CD4-positive, alpha-beta T cell treated with Interleukin-17A for 4 hours (primary cell): Measurements from ENCODE around the gene LYSMD2.
A peak's percentile ranks its signal among the peaks of the same experiment; 100 is the strongest.
"Not testable (repeated sequence)": the region's sequence is repeated elsewhere in the genome, so short reads cannot be mapped to it uniquely, and the experiment has no call there.

Source experiments
- DNase-seq: peaks from one replicate; pipeline ENCODE4 v3.0.0-alpha.2; 2020; ENCODE audit warnings: mixed read lengths

Gene LYSMD2, protein sequence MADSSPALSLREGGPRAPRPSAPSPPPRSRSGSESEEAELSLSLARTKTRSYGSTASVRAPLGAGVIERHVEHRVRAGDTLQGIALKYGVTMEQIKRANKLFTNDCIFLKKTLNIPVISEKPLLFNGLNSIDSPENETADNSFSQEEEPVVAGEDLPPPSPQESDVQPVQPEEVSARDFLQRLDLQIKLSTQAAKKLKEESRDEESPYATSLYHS

GRCh38 chr15:51737522-51738305, at the start of gene LYSMD2:
LYSMD2 (minus strand) TSS chr15:51737655; CDS start chr15:51737622, 33 bp downstream.
- peak; percentile 84 for DNase-seq

GRCh38 chr15:51787130-51787529, 49.7 kb upstream of the LYSMD2 start:
- DNase-seq = not testable (repeated sequence)

- DNase-seq = no peak
Measured at GRCh38 chr15:51783967-51784366, 46.5 kb upstream of the LYSMD2 start.

GRCh38 chr15:51782357-51782896, 45.0 kb upstream of the LYSMD2 start:
- no peak for DNase-seq

GRCh38 chr15:51781506-51781905, 44.1 kb upstream of the LYSMD2 start:
- no peak for DNase-seq

- no peak for DNase-seq
Measured at GRCh38 chr15:51780636-51781035, 43.2 kb upstream of the LYSMD2 start.

- peak; percentile 76 for DNase-seq
Measured at GRCh38 chr15:51776952-51777569, 39.6 kb upstream of the LYSMD2 start.

DNA sequence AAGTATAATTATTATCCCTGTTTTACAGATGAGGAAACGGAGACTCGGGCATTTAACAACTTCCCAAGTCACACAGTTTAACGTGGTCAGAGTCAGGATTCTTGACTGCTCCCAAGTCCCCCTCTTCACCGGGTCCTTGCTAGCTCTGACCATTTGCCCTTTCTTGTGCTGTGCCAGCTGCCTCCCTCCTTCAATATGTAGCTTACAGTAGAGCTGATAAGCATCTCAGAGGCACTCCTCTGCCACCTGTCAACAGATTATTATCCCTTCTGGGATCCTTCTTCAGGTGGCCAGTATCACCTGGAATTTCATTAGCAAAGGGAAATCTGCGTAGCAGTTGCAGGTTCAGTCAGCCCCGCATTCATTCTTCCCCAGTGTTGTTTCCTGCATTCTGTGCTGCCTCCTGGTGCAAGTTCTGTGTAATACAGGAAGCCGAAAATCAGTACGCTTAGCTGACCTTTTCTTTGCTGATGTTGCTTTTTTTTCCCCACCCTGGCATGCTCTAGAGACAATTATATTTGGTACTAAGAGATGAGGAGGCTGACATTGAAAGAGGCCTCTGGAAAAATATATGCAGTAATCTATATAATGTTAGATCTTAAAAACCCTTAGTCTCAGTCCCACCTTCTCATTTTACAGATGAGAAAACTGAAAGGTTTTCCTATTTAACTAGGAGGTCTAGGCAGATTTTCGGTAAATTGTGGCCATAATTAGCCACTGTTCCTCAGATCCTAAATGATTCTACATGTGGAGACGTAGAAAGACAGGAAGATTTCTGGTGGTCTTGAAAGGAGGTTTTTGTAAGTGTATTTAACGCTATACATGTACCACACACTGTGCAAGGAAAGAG, 38.7 kb upstream of the LYSMD2 start:
- DNase-seq = peak; percentile 64

GRCh38 chr15:51774916-51775315, 37.5 kb upstream of the LYSMD2 start:
- no peak for DNase-seq

GRCh38 chr15:51771773-51772172, 34.3 kb upstream of the LYSMD2 start:
- DNase-seq = no peak

DNA sequence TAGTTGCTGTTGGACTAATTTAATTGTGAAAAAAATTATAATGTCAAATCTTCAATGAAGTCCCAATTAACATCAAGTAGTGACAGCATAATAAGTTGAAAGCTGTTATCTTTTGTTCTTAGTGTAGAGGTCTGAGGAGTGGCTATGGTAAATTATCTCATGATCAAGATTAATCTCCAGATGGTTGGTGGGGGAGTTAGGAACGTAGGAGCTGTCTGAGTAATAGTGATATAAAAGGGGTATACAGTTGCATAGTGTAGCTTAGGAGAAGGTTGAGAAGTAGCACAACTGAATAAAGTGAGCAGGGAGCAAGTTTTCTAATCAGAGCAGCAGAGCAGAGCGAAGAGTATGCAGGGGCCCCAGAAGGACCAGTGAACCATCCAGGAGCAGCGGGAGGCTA, 33.4 kb upstream of the LYSMD2 start:
- DNase-seq = no peak

DNA sequence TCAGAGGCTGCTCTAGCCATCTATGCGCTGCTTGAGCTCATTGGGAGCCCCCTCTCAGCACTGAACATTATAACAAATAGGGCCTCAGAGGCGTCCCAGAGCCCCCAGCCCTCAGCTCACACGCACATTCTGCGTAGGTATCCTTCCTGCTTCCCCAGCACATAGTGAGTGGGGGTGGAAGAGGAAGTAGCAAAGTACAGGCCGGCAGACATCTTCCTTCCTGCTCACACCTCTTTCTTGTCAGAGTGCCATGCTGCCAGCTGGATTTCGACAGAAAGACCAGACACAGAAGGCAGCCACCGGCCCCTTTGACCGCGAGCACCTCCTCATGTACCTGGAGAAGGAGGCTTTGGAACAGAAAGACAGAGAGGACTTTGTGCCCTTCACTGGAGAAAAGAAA, 30.6 kb upstream of the LYSMD2 start:
- peak; percentile 36 for DNase-seq

- no peak for DNase-seq
Measured at GRCh38 chr15:51766341-51766740, 28.9 kb upstream of the LYSMD2 start.

- DNase-seq = no peak
Measured at GRCh38 chr15:51765751-51766150, 28.3 kb upstream of the LYSMD2 start.

DNA sequence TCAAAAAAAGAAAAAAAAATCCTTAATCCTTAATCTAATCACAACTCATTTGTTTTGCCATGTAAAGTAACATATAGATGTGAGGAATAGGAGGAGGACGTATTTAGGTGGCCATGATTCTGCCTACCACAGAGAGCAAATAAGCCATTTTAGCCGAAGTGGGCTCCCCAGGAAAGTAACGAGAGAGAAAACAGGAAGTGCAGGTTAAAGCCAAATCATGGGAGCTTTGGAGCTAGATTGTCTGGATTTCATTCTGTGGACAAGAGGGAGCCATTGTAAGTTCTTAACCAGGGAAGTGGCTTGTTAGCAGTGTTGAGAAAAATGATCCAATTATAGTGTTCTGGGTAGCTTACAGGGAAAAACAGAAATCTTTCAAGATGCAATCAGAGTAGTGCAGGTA, 23.4 kb upstream of the LYSMD2 start:
- DNase-seq = no peak

DNA sequence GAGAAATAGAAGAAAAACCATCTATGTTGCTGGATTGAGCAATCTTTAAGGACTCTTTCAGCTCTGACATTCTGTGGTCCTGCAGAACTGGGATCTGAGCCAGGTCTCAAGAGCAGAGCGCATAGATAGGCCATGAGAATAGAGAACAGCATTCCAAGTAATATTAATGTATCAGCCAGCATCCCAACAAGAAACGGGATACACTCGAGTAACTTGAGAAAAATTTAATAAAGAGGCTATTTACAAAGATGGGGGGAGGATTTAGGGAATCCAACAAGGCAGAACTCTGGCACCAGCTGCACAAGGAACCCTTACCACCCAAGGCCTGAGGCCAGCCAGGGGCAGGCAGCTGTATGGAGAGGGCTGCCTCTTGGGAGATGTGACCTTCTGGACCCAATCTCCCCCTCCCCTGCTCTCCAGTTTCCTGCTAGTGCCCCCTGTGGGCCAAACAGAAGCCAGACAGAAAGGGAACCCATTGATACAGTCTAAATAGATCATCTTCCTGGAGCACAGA, 22.2 kb upstream of the LYSMD2 start:
- DNase-seq = peak; percentile 32

DNA sequence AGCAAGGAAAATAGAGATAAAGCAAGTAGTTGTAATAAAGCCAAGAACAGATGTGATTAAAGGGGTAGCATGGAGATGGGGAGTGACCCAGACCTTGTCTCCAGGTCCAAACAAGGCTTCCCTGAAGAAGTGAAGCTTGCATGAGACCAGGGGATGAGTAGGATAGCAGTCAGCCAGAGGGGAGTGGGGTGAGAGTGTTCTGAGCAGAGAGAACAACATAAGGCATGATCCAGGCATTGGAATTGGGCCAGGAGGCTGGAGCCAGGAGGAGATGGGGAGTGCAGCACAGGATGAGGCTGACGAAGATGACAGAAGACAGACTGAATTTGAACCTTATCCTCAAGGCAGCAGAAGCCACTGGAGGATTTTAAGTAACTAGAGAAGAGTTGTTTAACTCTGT, 21.2 kb upstream of the LYSMD2 start:
- no peak for DNase-seq

DNA sequence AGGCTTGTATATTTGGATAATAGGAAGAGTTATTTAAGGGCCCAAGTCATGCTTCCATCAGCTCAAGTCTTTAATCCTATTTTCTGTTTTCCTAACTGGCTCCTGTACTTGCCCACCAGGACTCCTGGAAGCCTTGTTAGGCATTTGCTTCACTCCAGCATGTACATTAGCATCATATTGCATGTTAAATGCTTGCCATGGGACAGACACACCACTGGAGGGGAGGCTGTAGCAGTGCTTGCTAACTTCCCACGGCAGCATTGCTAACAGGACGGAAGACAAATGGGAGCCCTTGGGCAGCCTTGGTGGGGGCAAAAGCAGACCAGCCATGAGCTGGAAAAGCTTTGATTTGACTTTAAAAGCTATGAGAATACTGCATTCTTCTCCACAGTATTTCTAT, 20.0 kb upstream of the LYSMD2 start:
- no peak for DNase-seq

DNA sequence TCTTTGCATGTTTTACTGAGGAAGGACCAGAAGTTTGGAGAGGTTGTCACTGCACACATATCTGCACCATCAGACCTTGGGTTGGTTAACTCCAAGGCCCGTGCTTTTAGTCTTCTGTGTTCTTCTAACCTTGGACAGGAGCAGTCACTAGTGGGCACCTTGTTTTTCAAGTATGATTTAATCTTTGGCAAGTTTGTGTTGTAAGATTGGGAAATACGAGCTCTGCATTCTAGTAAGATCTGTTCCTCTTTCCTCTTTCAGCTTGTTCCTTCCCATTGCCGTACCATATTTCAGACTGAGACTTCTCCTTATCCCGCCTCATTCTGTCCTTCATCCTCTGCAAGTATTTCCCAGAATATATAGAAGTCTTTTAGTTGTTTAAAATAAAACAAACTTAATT, 19.0 kb upstream of the LYSMD2 start:
- no peak for DNase-seq

DNA sequence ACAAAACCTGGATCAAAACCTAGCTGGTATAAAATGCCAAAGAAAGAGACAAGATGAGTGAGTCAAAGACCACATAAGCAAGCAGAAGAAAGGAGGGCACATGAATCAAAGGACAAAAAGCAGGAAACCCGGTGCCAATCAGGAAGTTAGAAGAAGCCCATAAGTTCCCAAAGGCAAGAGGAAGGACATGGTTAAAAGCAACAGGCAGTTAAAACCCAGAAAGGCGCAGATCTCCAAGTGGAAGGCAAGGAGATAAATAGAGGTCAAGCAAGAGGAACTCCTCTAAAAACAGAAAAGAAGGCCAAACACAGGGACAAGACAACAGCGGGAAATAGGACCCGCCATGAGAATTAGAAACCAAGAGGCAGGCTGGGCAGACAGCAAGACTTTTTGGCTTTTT, 18.3 kb upstream of the LYSMD2 start:
- DNase-seq = no peak

GRCh38 chr15:51754267-51754666, 16.8 kb upstream of the LYSMD2 start:
- DNase-seq = no peak

DNA sequence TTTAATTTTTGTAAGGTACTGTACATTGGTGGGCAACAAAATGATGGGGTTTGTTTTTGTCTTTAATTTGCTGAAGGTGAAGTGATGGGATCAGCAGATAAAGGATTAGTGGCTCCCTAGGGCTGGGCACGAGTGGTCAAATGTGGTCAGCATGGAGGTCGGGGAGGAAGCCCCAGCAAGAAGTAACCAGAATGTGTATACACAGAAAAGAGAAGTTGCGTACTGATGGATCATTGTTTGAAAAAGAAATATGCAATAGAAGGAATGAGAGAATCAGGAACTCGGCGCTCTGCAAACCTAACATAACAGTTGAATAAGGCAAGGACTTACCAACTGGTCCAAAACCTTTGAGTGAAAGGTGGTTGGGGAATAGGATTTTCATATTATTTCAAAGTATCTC, 15.4 kb upstream of the LYSMD2 start:
- no peak for DNase-seq
